ENCODE measurements around the gene DBI.

DBI gene

DNA sequence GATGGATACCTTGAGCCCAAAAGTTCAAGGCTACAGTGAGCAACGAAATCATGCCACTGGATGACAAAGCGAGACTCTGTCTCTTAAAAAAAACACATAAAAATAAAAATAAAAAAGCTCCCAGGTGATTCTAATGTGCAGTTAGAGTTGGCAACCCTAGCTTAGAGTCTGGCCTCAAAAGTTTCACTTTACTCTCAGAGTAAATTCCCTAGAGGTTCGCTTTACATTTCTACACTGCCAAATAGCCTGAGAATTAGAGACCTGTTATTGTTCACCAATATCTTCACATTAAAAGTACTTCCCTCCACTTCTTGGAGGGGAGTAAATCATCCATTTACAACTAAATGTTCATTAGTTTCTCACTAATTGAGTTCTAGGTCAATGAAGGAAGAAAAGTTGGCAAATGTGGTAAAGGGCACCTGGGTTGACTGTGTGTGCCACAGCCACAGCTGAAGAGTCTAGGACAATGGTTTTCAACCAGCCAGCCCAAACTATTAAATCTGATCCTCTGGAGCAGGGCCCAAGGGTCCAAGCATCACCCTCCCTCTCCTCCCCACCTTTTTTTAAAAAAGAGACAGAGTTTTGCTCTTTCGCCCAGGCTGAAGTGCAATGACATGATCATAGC, 49.6 kb downstream of the DBI start:
- H3K27ac ChIP-seq (ENCODE audit: low read length) = no peak overlapping the region
- H3K36me3 ChIP-seq (ENCODE audit: control insufficient read depth, insufficient read depth, low read length) = no peaks in the 10 kb centered on the region
- H3K27me3 ChIP-seq (ENCODE audit: control insufficient read depth, insufficient read depth, low read length) = no peaks in the 10 kb centered on the region
- no peak overlapping the region for H3K4me3 ChIP-seq (ENCODE audit: low read length)
- H3K4me1 ChIP-seq (ENCODE audit: control insufficient read depth, insufficient read depth, low read length) = no peaks in the 10 kb centered on the region
- DNase-seq (ENCODE audit: low read depth, low spot score) = no peak
- peaks cover 4% of the 10 kb centered on the region for H3K9me3 ChIP-seq (ENCODE audit: control insufficient read depth, insufficient read depth, low read length)
- no CpG with 5 or more reads among the region's 4 CpGs for WGBS (ENCODE audit: insufficient coverage, insufficient read length)

DNA sequence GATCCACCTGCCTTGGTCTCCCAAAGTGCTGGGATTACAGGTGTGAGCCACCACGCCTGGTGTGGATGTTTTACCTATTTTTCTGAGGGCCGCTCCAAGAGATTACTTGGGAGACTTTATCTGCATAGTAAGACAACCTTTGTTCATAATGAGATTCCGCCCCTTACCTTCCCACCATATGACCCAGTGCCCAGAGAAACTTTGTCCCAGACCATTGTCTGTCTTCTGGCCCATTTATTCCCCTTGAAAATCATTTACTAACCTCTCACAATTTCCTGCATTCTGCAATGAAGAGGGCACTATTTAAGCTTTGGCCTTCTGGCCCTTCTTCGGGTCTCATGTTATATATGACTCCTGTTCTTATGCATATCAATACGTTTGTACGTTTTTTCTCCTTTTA, 51.1 kb downstream of the DBI start:
- Histone ChIP-seq H3K4me3 (ENCODE audit: low read length) (no peak overlapping the region), H3K4me1 (ENCODE audit: control insufficient read depth, insufficient read depth, low read length) (no peaks in the 10 kb centered on the region), H3K36me3 (ENCODE audit: control insufficient read depth, insufficient read depth, low read length) (no peaks in the 10 kb centered on the region), H3K27ac (ENCODE audit: low read length) (no peak overlapping the region), H3K9me3 (ENCODE audit: control insufficient read depth, insufficient read depth, low read length) (peaks cover 4% of the 10 kb centered on the region), H3K27me3 (ENCODE audit: control insufficient read depth, insufficient read depth, low read length) (no peaks in the 10 kb centered on the region)
- DNase-seq (ENCODE audit: low read depth, low spot score) = no peak
- no CpG with 5 or more reads among the region's 6 CpGs for WGBS (ENCODE audit: insufficient coverage, insufficient read length)

DNA sequence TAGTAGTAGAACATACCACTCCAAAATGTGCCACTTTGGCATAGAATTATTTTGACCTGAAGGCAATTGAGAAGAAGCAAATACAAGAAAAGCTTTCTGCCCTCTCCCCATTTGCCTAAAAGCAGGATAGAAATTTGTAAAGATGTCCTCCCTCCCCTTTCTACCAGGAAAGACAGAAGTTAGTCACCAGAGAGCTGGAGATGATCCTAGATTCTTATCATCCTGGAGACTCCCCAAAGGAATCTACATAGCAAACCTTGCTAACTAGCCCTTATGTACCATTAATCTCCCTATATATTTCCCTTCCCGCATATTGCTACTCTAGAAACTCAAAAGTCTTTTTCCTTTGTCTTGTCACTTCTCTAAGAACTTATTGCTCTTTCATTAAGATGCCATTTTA, 52.3 kb downstream of the DBI start:
- no peaks in the 10 kb centered on the region for H3K27me3 ChIP-seq (ENCODE audit: control insufficient read depth, insufficient read depth, low read length)
- peaks cover 4% of the 10 kb centered on the region for H3K9me3 ChIP-seq (ENCODE audit: control insufficient read depth, insufficient read depth, low read length)
- H3K36me3 ChIP-seq (ENCODE audit: control insufficient read depth, insufficient read depth, low read length) = no peaks in the 10 kb centered on the region
- WGBS (ENCODE audit: insufficient coverage, insufficient read length) = 100% methylated on average over 1 of the region's 1 CpG
- no peaks in the 10 kb centered on the region for H3K4me1 ChIP-seq (ENCODE audit: control insufficient read depth, insufficient read depth, low read length)
- no peak for DNase-seq (ENCODE audit: low read depth, low spot score)
- H3K4me3 ChIP-seq (ENCODE audit: low read length) = no peak overlapping the region
- H3K27ac ChIP-seq (ENCODE audit: low read length) = no peak overlapping the region

DNA sequence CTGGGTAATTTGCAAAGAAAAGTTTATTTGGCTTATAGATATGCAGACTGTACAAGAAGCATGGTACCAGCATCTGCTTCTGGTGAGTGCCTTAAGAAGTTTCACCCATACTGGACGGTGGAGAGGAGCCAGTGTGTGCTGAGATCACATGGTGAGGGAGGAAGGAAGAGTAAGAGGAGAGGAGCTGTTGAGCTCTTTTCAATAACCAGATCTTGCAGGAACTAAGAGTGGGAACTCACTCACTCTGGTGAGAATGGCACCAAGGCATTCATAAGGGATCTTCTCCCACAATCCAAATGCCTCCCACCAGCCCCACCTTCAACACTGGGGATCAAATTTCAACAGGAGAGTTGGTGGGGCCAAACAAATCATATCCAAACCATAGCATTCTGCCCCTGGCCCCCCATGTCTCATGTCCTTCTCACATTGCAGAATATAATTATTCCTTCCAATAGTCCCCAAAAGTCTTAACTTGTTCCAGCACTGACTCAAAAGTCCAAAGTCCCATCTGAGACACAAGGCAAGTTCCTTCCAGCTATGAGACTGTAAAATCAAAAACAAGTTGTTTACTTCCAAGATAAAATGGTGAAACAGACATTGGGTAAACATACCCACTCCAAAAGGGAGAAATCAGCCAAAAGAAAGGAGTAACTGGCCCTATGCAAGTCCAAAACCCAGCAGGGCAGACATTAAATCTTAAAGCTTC, 53.2 kb downstream of the DBI start:
- H3K27me3 ChIP-seq (ENCODE audit: control insufficient read depth, insufficient read depth, low read length) = no peaks in the 10 kb centered on the region
- no peaks in the 10 kb centered on the region for H3K4me1 ChIP-seq (ENCODE audit: control insufficient read depth, insufficient read depth, low read length)
- H3K4me3 ChIP-seq (ENCODE audit: low read length) = no peak overlapping the region
- peaks cover 4% of the 10 kb centered on the region for H3K9me3 ChIP-seq (ENCODE audit: control insufficient read depth, insufficient read depth, low read length)
- WGBS (ENCODE audit: insufficient coverage, insufficient read length) = no CpG with 5 or more reads among the region's 1 CpG
- DNase-seq (ENCODE audit: low read depth, low spot score) = no peak
- no peak overlapping the region for H3K27ac ChIP-seq (ENCODE audit: low read length)
- H3K36me3 ChIP-seq (ENCODE audit: control insufficient read depth, insufficient read depth, low read length) = no peaks in the 10 kb centered on the region

GRCh38 chr2:119421304-119421703, 54.5 kb downstream of the DBI start:
- Histone ChIP-seq H3K27ac (ENCODE audit: low read length) (no peak overlapping the region), H3K36me3 (ENCODE audit: control insufficient read depth, insufficient read depth, low read length) (no peaks in the 10 kb centered on the region), H3K4me3 (ENCODE audit: low read length) (no peak overlapping the region), H3K27me3 (ENCODE audit: control insufficient read depth, insufficient read depth, low read length) (no peaks in the 10 kb centered on the region), H3K4me1 (ENCODE audit: control insufficient read depth, insufficient read depth, low read length) (no peaks in the 10 kb centered on the region), H3K9me3 (ENCODE audit: control insufficient read depth, insufficient read depth, low read length) (peaks cover 4% of the 10 kb centered on the region)
- DNase-seq (ENCODE audit: low read depth, low spot score) = no peak
- WGBS (ENCODE audit: insufficient coverage, insufficient read length) = no CpG with 5 or more reads among the region's 1 CpG

- H3K27me3 ChIP-seq (ENCODE audit: control insufficient read depth, insufficient read depth, low read length) = no peaks in the 10 kb centered on the region
- no peak for DNase-seq (ENCODE audit: low read depth, low spot score)
- H3K9me3 ChIP-seq (ENCODE audit: control insufficient read depth, insufficient read depth, low read length) = peaks cover 4% of the 10 kb centered on the region
- H3K4me1 ChIP-seq (ENCODE audit: control insufficient read depth, insufficient read depth, low read length) = no peaks in the 10 kb centered on the region
- no peaks in the 10 kb centered on the region for H3K36me3 ChIP-seq (ENCODE audit: control insufficient read depth, insufficient read depth, low read length)
- no peak overlapping the region for H3K27ac ChIP-seq (ENCODE audit: low read length)
- H3K4me3 ChIP-seq (ENCODE audit: low read length) = no peak overlapping the region
Measured at GRCh38 chr2:119421741-119422140, 55.0 kb downstream of the DBI start.
